ENCODE data around the gene NRXN3. TPM values are rescaled to one million over a fixed set of nuclear protein-coding genes. Genes with fewer than 3 reads are reported as not detected.

The NRXN3 gene
- total and polyA plus RNA-seq, 4 donors, result 0.07 to 1.2 (median 0.23) TPM

DNA sequence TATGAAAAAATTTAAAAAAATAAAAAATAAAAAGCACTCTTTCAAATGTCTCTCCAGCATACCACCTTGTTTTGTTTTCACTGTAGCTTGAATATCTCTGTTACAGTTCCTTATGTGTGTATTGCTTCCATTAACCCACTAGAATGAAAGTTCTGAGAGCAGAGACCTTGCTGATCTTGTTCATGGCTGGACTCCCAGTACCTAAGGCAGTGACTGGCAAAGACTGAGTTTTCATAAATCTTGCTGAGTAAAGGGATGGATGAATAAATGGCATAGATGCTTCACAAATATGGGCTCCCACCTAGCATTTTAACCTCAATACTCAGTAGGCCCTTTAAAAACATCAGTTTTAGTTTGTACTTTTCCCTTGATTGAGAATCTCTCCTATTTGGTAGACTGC lies 1125.2 kb downstream of the NRXN3 start:
- H3K4me1 ChIP-seq (ENCODE audit: control insufficient read depth in 4 of 4, insufficient read depth in 4 of 4, low read length in 3 of 4), result no peaks in the 10 kb centered on the region
- TF ChIP-seq, protein P1, sequence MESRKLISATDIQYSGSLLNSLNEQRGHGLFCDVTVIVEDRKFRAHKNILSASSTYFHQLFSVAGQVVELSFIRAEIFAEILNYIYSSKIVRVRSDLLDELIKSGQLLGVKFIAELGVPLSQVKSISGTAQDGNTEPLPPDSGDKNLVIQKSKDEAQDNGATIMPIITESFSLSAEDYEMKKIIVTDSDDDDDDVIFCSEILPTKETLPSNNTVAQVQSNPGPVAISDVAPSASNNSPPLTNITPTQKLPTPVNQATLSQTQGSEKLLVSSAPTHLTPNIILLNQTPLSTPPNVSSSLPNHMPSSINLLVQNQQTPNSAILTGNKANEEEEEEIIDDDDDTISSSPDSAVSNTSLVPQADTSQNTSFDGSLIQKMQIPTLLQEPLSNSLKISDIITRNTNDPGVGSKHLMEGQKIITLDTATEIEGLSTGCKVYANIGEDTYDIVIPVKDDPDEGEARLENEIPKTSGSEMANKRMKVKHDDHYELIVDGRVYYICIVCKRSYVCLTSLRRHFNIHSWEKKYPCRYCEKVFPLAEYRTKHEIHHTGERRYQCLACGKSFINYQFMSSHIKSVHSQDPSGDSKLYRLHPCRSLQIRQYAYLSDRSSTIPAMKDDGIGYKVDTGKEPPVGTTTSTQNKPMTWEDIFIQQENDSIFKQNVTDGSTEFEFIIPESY (IDR thresholded peaks at IDR 0.05), result no peak
- no peak for TF ChIP-seq JUND (IDR thresholded peaks at IDR 0.05)
- no peak for TF ChIP-seq NR2F2 (IDR thresholded peaks at IDR 0.05)
- TF ChIP-seq HNF4G (IDR thresholded peaks at IDR 0.05), result no peak
- no peak for TF ChIP-seq HNF4A (conservative IDR thresholded peaks at IDR 0.05)
- TF ChIP-seq FOXA2 (IDR thresholded peaks at IDR 0.05), result no peak
- TF ChIP-seq, protein P2, sequence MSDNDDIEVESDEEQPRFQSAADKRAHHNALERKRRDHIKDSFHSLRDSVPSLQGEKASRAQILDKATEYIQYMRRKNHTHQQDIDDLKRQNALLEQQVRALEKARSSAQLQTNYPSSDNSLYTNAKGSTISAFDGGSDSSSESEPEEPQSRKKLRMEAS (IDR thresholded peaks at IDR 0.05), result no peak
- TF ChIP-seq, protein P3, sequence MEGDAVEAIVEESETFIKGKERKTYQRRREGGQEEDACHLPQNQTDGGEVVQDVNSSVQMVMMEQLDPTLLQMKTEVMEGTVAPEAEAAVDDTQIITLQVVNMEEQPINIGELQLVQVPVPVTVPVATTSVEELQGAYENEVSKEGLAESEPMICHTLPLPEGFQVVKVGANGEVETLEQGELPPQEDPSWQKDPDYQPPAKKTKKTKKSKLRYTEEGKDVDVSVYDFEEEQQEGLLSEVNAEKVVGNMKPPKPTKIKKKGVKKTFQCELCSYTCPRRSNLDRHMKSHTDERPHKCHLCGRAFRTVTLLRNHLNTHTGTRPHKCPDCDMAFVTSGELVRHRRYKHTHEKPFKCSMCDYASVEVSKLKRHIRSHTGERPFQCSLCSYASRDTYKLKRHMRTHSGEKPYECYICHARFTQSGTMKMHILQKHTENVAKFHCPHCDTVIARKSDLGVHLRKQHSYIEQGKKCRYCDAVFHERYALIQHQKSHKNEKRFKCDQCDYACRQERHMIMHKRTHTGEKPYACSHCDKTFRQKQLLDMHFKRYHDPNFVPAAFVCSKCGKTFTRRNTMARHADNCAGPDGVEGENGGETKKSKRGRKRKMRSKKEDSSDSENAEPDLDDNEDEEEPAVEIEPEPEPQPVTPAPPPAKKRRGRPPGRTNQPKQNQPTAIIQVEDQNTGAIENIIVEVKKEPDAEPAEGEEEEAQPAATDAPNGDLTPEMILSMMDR (IDR thresholded peaks at IDR 0.05; ENCODE audit: low read depth, low read length, missing input control), result no peak
- TF ChIP-seq RXRA (IDR thresholded peaks at IDR 0.05), result no peak
- TF ChIP-seq EGR1 (IDR thresholded peaks at IDR 0.05; ENCODE audit: low read depth in 2 of 2), result no peak
- H3K27me3 ChIP-seq (ENCODE audit: control insufficient read depth in 4 of 4, insufficient read depth in 4 of 4, low read length in 3 of 4), result no peaks in the 10 kb centered on the region
- no peak for DNase-seq (ENCODE audit: low spot score)
- no peaks in the 10 kb centered on the region for H3K36me3 ChIP-seq (ENCODE audit: control insufficient read depth in 4 of 4, insufficient read depth in 3 of 4, low read depth in 1 of 4, low read length in 3 of 4)
- H3K4me3 ChIP-seq (ENCODE audit: low read depth in 1 of 3, low read length in 3 of 3), result no peak overlapping the region
- H3K9me3 ChIP-seq (ENCODE audit: control insufficient read depth in 4 of 4, low read length in 3 of 4), result no peaks in the 10 kb centered on the region
- no peak overlapping the region for H3K9ac ChIP-seq (ENCODE audit: low read depth in 1 of 2, low read length in 2 of 2)
- H3K27ac ChIP-seq (ENCODE audit: low read depth in 1 of 2, low read length in 2 of 2), result no peak overlapping the region

DNA sequence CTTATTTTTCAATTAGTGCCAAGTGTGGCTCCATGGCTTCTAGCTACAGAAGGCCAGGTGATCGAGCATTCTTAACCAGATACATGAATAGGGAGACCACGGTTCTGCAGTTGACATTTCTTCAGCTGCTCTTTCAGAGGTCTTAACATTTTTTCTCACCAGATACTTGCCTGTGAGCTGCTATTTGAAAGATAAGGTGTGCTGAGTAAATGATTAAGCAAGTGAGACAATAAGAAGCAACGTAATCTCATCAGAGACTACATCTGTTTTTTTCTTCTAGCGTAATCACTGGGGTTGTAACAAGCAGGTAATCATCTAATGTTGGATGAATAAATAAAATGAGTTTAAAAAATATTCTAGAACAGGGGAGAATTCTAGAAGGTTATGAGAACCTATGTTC lies 1128.2 kb downstream of the NRXN3 start:
- Histone ChIP-seq H3K27ac (ENCODE audit: low read depth in 1 of 2, low read length in 2 of 2) (no peak overlapping the region), H3K9me3 (ENCODE audit: control insufficient read depth in 4 of 4, low read length in 3 of 4) (peaks cover 0 to 3% (median 0%) of the 10 kb centered on the region in 4 donors), H3K27me3 (ENCODE audit: control insufficient read depth in 4 of 4, insufficient read depth in 4 of 4, low read length in 3 of 4) (no peaks in the 10 kb centered on the region), H3K36me3 (ENCODE audit: control insufficient read depth in 4 of 4, insufficient read depth in 3 of 4, low read depth in 1 of 4, low read length in 3 of 4) (no peaks in the 10 kb centered on the region), H3K4me3 (ENCODE audit: low read depth in 1 of 3, low read length in 3 of 3) (no peak overlapping the region), H3K4me1 (ENCODE audit: control insufficient read depth in 4 of 4, insufficient read depth in 4 of 4, low read length in 3 of 4) (no peaks in the 10 kb centered on the region), H3K9ac (ENCODE audit: low read depth in 1 of 2, low read length in 2 of 2) (no peak overlapping the region)
- DNase-seq (ENCODE audit: low spot score), result no peak
- WGBS, result 62% methylated on average over 4 of the region's 4 CpGs
- no peak for TF ChIP-seq YY1 (IDR thresholded peaks at IDR 0.05)
- no peak for TF ChIP-seq RXRA (IDR thresholded peaks at IDR 0.05)
- TF ChIP-seq FOXA2 (IDR thresholded peaks at IDR 0.05), result no peak
- TF ChIP-seq, protein P4, sequence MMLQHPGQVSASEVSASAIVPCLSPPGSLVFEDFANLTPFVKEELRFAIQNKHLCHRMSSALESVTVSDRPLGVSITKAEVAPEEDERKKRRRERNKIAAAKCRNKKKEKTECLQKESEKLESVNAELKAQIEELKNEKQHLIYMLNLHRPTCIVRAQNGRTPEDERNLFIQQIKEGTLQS (IDR thresholded peaks at IDR 0.05), result no peak
- no peak for TF ChIP-seq HNF4A (conservative IDR thresholded peaks at IDR 0.05)
- TF ChIP-seq GABPA (IDR thresholded peaks at IDR 0.05 in 1 of 2, conservative IDR thresholded peaks at IDR 0.05 in 1 of 2), result no peak
- no peak for TF ChIP-seq JUND (IDR thresholded peaks at IDR 0.05)
- no peak for TF ChIP-seq TAF1 (conservative IDR thresholded peaks at IDR 0.05)
- TF ChIP-seq HNF4G (IDR thresholded peaks at IDR 0.05), result no peak
- TF ChIP-seq, protein P2 (IDR thresholded peaks at IDR 0.05), result no peak
- no peak for TF ChIP-seq SP1 (IDR thresholded peaks at IDR 0.05)
